Vagina (tissue), 2 donors: ENCODE data around the gene PREPL. TPM values are rescaled to one million over a fixed set of nuclear protein-coding genes. Genes with fewer than 3 reads are reported as not detected.
A peak's percentile ranks its signal among the peaks of the same experiment; 100 is the strongest.

Source experiments
- DNase-seq, 2 donors: peaks; one replicate each; pipeline ENCODE4 v3.0.0-alpha.2; 2017; ENCODE audit errors: extremely low spot score in 2 of 2
- H3K27ac ChIP-seq: fragments of 200-600 bp; sonication (generic); one replicate; pipeline ENCODE4 v1.5.1; 2019
- H3K27me3 ChIP-seq: fragments of 200-600 bp; sonication (generic); one replicate; pipeline ENCODE4 v1.5.1; 2019
- H3K36me3 ChIP-seq, 2 donors: fragments of 200-600 bp; sonication (generic); one replicate each; pipeline ENCODE4 v1.5.1; 2017 to 2019
- H3K4me1 ChIP-seq: fragments of 200-600 bp; sonication (generic); one replicate; pipeline ENCODE4 v1.5.1; 2019
- H3K4me3 ChIP-seq, 2 donors: fragments of 200-600 bp; sonication (generic); 1 replicate in 1 of 2; 2 replicates in 1 of 2; pipeline ENCODE4 v1.5.1; 2016 to 2019
- H3K9me3 ChIP-seq: fragments of 200-600 bp; sonication (generic); one replicate; pipeline ENCODE4 v1.5.1; 2019
- CTCF ChIP-seq, 3 experiments: fragments of 450-650 bp in 2 of 3; fragments of 200-600 bp in 1 of 3; sonication (generic) in 1 of 3; IDR thresholded peaks; one replicate each; pipeline ENCODE4 v1.5.1; 2017 to 2019; ENCODE audit warnings: antibody characterized with exemption in 3 of 3, mild to moderate bottlenecking in 2 of 3, moderate library complexity in 2 of 3
- POLR2A ChIP-seq, 2 donors: fragments of 450-650 bp; IDR thresholded peaks; one replicate each; pipeline ENCODE4 v1.6.1; 2017; ENCODE audit warnings: antibody characterized with exemption in 2 of 2, mild to moderate bottlenecking in 2 of 2, moderate library complexity in 2 of 2
- POLR2AphosphoS5 ChIP-seq, 2 donors: sonication (generic); formaldehyde crosslinking; IDR thresholded peaks; one replicate each; pipeline ENCODE4 v1.9.0; 2017; ENCODE audit warnings: antibody characterized with exemption in 2 of 2, mild to moderate bottlenecking in 2 of 2, low read depth in 1 of 2; ENCODE audit not compliant: insufficient read depth in 1 of 2
- intact Hi-C: fragments of 100-400 bp; cut with DNase I; formaldehyde crosslinking; loops from one replicate; pipeline ENCODE4 v1.15.1; 2023
- total RNA-seq: library from RNA; depleted of rRNA; stranded (reverse); fragments of >200 nt; gene quantifications from one replicate; pipeline ENCODE4 v1.2.3, GENCODE V29; 2016

The PREPL gene
- total RNA-seq, 1 donor from 2014 or later, result 38.3 TPM

GRCh38 chr2:44369392-44369791, 8.1 kb upstream of the PREPL start:
- Histone ChIP-seq H3K27me3 (no peaks in the 10 kb centered on the region), H3K9me3 (no peaks in the 10 kb centered on the region), H3K27ac (no peak overlapping the region), H3K36me3 (no peaks in the 10 kb centered on the region), H3K4me3 (no peak overlapping the region), H3K4me1 (no peaks in the 10 kb centered on the region)
- DNase-seq, result no peak
- TF ChIP-seq POLR2A (IDR thresholded peaks at IDR 0.05) (no peak), CTCF (IDR thresholded peaks at IDR 0.05) (no peak), POLR2AphosphoS5 (IDR thresholded peaks at IDR 0.05; ENCODE audit: insufficient read depth in 1 of 2, low read depth in 1 of 2) (no peak)
- intact Hi-C loops, result no loop called here

DNA sequence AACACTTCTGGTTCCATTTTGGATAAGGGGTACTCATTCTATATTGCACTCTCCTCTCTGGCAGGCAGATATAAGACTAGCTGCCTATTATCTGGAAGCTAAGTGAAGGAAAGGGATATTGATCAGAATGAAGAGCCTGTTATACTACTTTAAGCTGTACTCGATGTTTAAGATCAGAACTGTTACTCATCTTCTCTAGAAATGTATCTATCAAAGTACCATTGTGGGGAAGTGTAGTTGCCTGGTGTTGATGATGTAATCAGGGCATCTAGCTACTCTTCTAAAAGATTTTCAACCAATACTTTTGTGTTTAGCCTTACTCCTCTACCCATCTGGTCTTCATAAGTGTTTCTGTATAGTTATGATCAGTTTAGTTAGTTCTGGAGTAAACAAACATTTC, 6.3 kb upstream of the PREPL start:
- no peak for DNase-seq
- no peak overlapping the region for H3K27ac ChIP-seq
- TF ChIP-seq POLR2A (IDR thresholded peaks at IDR 0.05) (no peak), POLR2AphosphoS5 (IDR thresholded peaks at IDR 0.05; ENCODE audit: insufficient read depth in 1 of 2, low read depth in 1 of 2) (no peak), CTCF (IDR thresholded peaks at IDR 0.05) (no peak)
- peaks cover 8% of the 10 kb centered on the region for H3K4me1 ChIP-seq
- H3K27me3 ChIP-seq, result no peaks in the 10 kb centered on the region
- no peaks in the 10 kb centered on the region for H3K9me3 ChIP-seq
- no peaks in the 10 kb centered on the region for H3K36me3 ChIP-seq
- intact Hi-C loops, result no loop called here
- no peak overlapping the region for H3K4me3 ChIP-seq

DNA sequence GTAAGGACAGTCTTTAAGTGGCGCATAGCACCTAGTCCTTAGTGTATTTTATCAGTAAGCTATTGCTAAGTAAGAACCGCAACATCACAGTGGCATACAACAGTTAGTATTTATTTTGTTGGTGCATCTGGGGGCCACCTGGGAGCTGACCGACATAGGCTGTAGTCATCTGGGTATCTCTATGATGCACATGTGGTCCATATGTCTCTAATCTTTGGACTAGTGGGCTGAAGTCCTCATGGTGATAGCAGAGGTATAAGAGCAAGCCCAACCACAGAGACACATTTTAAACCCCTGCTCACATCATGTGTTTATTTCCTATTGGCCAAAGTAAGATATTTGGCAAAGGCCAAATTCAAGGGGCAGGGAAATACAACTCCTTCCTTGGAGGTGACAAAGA, 3.3 kb upstream of the PREPL start:
- H3K9me3 ChIP-seq, result no peaks in the 10 kb centered on the region
- no peaks in the 10 kb centered on the region for H3K36me3 ChIP-seq
- TF ChIP-seq POLR2A (IDR thresholded peaks at IDR 0.05), result no peak
- TF ChIP-seq POLR2AphosphoS5 (IDR thresholded peaks at IDR 0.05; ENCODE audit: insufficient read depth in 1 of 2, low read depth in 1 of 2), result no peak
- no peak for TF ChIP-seq CTCF (IDR thresholded peaks at IDR 0.05)
- DNase-seq, result no peak
- no peak overlapping the region for H3K4me3 ChIP-seq
- H3K27me3 ChIP-seq, result no peaks in the 10 kb centered on the region
- H3K27ac ChIP-seq, result no peak overlapping the region
- intact Hi-C loops, result loop anchor here (5.0 kb wide), 1 partner anchor 197 kb away; the partner anchor contains the start of gene PPM1B
- H3K4me1 ChIP-seq, result peaks cover 18% of the 10 kb centered on the region

- peak overlapping the region; percentile 97 for H3K27ac ChIP-seq
- peak overlapping the region; percentile 87 to 93 for H3K4me3 ChIP-seq
- peaks cover 35% of the 10 kb centered on the region for H3K4me1 ChIP-seq
- intact Hi-C loops, result loop anchor here (5.0 kb wide), 1 partner anchor 195 kb away; the partner anchor contains the start of gene PPM1B
- H3K36me3 ChIP-seq, result no peaks in the 10 kb centered on the region
- no peaks in the 10 kb centered on the region for H3K9me3 ChIP-seq
- DNase-seq, result peak in 1 of 2 donors; percentile 89
- H3K27me3 ChIP-seq, result no peaks in the 10 kb centered on the region
- TF ChIP-seq POLR2A (IDR thresholded peaks at IDR 0.05), result no peak
- peak in 1 of 2 donors; percentile 12 for TF ChIP-seq POLR2AphosphoS5 (IDR thresholded peaks at IDR 0.05; ENCODE audit: insufficient read depth in 1 of 2, low read depth in 1 of 2)
Observed at GRCh38 chr2:44362207-44363015, 1.1 kb upstream of the PREPL start.

DNA sequence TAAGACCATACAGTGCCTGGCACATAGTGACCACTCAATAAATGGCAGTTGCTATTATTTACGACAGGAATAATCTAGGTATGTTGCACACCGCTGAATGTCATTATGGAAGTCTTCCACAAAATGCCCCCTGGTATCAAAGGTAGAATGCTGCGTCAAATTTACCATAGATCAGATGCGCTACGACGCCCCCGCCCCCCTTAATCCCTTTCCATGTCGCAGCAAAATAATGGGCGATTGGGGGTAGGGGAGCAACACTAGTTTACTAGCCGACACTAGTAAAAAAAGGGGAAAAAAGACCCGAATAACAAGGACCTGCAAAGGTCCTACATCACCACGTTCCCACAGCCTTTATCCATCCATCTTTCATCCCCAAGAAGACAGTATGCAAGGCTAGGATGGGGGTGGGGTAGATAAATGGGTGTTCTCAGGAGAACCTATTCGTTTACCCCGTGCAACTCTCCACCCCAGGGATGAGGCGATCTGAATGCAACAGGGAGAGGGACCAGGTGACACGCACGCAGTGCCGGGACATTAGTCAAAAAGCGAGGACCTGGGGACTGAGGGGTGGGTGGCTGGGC, 455 bp downstream of the PREPL start:
- peak overlapping the region; percentile 87 to 93 for H3K4me3 ChIP-seq
- H3K27me3 ChIP-seq, result no peaks in the 10 kb centered on the region
- TF ChIP-seq POLR2A (IDR thresholded peaks at IDR 0.05) (no peak), POLR2AphosphoS5 (IDR thresholded peaks at IDR 0.05; ENCODE audit: insufficient read depth in 1 of 2, low read depth in 1 of 2) (no peak), CTCF (IDR thresholded peaks at IDR 0.05) (no peak)
- H3K36me3 ChIP-seq, result no peaks in the 10 kb centered on the region
- H3K27ac ChIP-seq, result peak overlapping the region; percentile 97
- intact Hi-C loops, result loop anchor here (5.0 kb wide), 1 partner anchor 194 kb away; the partner anchor contains the start of gene PPM1B
- DNase-seq, result no peak
- H3K4me1 ChIP-seq, result peaks cover 35% of the 10 kb centered on the region
- H3K9me3 ChIP-seq, result no peaks in the 10 kb centered on the region
